Lung (tissue), 12 donors: ENCODE data around the gene VPREB1. TPM values are rescaled to one million over a fixed set of nuclear protein-coding genes. Genes with fewer than 3 reads are reported as not detected.

Experiments
- ATAC-seq: fragments of 200-7000 bp; cut with Tn5 transposase; one replicate; pipeline ENCODE4 v1.9.1; 2020; ENCODE audit warnings: moderate number of reproducible peaks; ENCODE audit not compliant: insufficient read depth, low FRiP score
- DNase-seq, 3 donors: peaks; one replicate each; pipeline ENCODE4 v3.0.0-alpha.2; 2013 to 2017
- H3K27ac ChIP-seq, 2 donors: one replicate each; pipeline ENCODE4 v1.5.1; 2013; ENCODE audit warnings: mild to moderate bottlenecking in 2 of 2, moderate library complexity in 2 of 2, control low read depth in 1 of 2, inconsistent platforms in 1 of 2, low read depth in 1 of 2, low read length in 1 of 2
- H3K27me3 ChIP-seq, 3 donors: one replicate each; pipeline ENCODE4 v1.5.1; 2013; ENCODE audit warnings: low read length in 2 of 3; ENCODE audit not compliant: control insufficient read depth in 3 of 3, insufficient read depth in 3 of 3
- H3K36me3 ChIP-seq, 4 donors: one replicate each; pipeline ENCODE4 v1.5.1; 2013; ENCODE audit warnings: low read length in 4 of 4, mild to moderate bottlenecking in 1 of 4, moderate library complexity in 1 of 4; ENCODE audit not compliant: control insufficient read depth in 4 of 4, insufficient read depth in 4 of 4
- H3K4me1 ChIP-seq, 5 donors: one replicate each; pipeline ENCODE4 v1.5.1; 2013; ENCODE audit warnings: low read length in 5 of 5, mild to moderate bottlenecking in 2 of 5, moderate library complexity in 1 of 5; ENCODE audit not compliant: control insufficient read depth in 5 of 5, insufficient read depth in 5 of 5
- H3K4me3 ChIP-seq: one replicate; pipeline ENCODE4 v1.5.1; 2013; ENCODE audit warnings: mild to moderate bottlenecking, control low read depth, moderate library complexity
- H3K9ac ChIP-seq, 2 donors: one replicate each; pipeline ENCODE4 v1.5.1; 2013; ENCODE audit warnings: low read length in 2 of 2, control low read depth in 1 of 2; ENCODE audit not compliant: insufficient read depth in 1 of 2
- H3K9me3 ChIP-seq, 4 donors: one replicate each; pipeline ENCODE4 v1.5.1; 2013; ENCODE audit warnings: low read length in 3 of 4, mild to moderate bottlenecking in 1 of 4, moderate library complexity in 1 of 4; ENCODE audit not compliant: control insufficient read depth in 4 of 4, insufficient read depth in 3 of 4
- CTCF ChIP-seq: IDR thresholded peaks from 2 replicates; pipeline ENCODE4 v1.5.1; 2012; ENCODE audit warnings: mild to moderate bottlenecking; ENCODE audit errors: control extremely low read depth, extremely low read depth
- WGBS, 2 donors: extraction: QIAGEN DNeasy Blood & Tissue Kit; methylation state at CpG; one replicate each; pipeline ENCODE4 v1.1.7; 2013; 5-methylcytosine and 5-hydroxymethylcytosine counted together
- polyA plus RNA-seq, 2 donors: library from polyadenylated mRNA; stranded (reverse); fragments of 200-250 nt; gene quantifications; one replicate each; pipeline ENCODE4 v1.2.1, GENCODE V29; 2013
- total RNA-seq, 2 donors: library from RNA; depleted of rRNA in 1 of 2; stranded (reverse); fragments of >200 nt in 1 of 2; gene quantifications; one replicate each; pipeline ENCODE4 v1.2.1, GENCODE V29; 2014 to 2021
- donor health status: control.
- donor health status: control.
- donor health status: Bipolar disorder and iron deficiency.
- donor health status: healthy.
- donor health status: DM: yes; HTN: yes; CAD: no.

The VPREB1 gene
- total and polyA plus RNA-seq, 4 donors, result 0.11 TPM; not detected in 3

GRCh38 chr22:22243033-22243680, 1.4 kb upstream of the VPREB1 start:
- TF ChIP-seq CTCF, result no peak
- H3K4me1 ChIP-seq, result no peaks in the 10 kb centered on the region
- H3K9ac ChIP-seq, result no peak overlapping the region
- no peak overlapping the region for H3K4me3 ChIP-seq
- DNase-seq, result no peak
- 66 to 73% methylated on average over 6 of the region's 6 CpGs for WGBS, 2 donors
- ATAC-seq, result no peak
- H3K27me3 ChIP-seq, result peaks cover 0 to 7% (median 0%) of the 10 kb centered on the region in 3 donors
- H3K9me3 ChIP-seq, result peaks cover 0 to 5% (median 0%) of the 10 kb centered on the region in 4 donors
- no peaks in the 10 kb centered on the region for H3K36me3 ChIP-seq
- no peak overlapping the region for H3K27ac ChIP-seq

- Histone ChIP-seq H3K9me3 (peaks cover 0 to 3% (median 0%) of the 10 kb centered on the region in 4 donors), H3K27me3 (peaks cover 0 to 9% (median 0%) of the 10 kb centered on the region in 3 donors), H3K4me3 (no peak overlapping the region), H3K9ac (no peak overlapping the region), H3K36me3 (no peaks in the 10 kb centered on the region), H3K27ac (no peak overlapping the region), H3K4me1 (peaks cover 0 to 3% (median 0%) of the 10 kb centered on the region in 5 donors)
- no peak for TF ChIP-seq CTCF
- DNase-seq, result no peak
- 80 to 90% methylated on average over 18 of the region's 18 CpGs for whole genome bisulfite sequencing, 2 donors
- no peak for ATAC-seq
Measured at GRCh38 chr22:22245256-22245909, 797 bp downstream of the VPREB1 start.

GRCh38 chr22:22245935-22246525, 1.4 kb downstream of the VPREB1 start:
- H3K27ac ChIP-seq, result no peak overlapping the region
- H3K4me3 ChIP-seq, result no peak overlapping the region
- H3K36me3 ChIP-seq, result no peaks in the 10 kb centered on the region
- WGBS, 2 donors, result 67 to 69% methylated on average over 6 of the region's 6 CpGs
- no peak for ATAC-seq
- H3K9ac ChIP-seq, result no peak overlapping the region
- no peak for TF ChIP-seq CTCF
- H3K27me3 ChIP-seq, result peaks cover 0 to 9% (median 0%) of the 10 kb centered on the region in 3 donors
- no peak for DNase-seq
- H3K9me3 ChIP-seq, result peaks cover 0 to 3% (median 0%) of the 10 kb centered on the region in 4 donors
- H3K4me1 ChIP-seq, result peaks cover 0 to 3% (median 0%) of the 10 kb centered on the region in 5 donors
